ENCODE data around the gene CKLF. TPM values are rescaled to one million over a fixed set of nuclear protein-coding genes. Genes with fewer than 3 reads are reported as not detected.

CKLF gene
- polyA plus RNA-seq, 1 of the 3 experiments (the other 2 are of a cell fraction), result 211 TPM

DNA sequence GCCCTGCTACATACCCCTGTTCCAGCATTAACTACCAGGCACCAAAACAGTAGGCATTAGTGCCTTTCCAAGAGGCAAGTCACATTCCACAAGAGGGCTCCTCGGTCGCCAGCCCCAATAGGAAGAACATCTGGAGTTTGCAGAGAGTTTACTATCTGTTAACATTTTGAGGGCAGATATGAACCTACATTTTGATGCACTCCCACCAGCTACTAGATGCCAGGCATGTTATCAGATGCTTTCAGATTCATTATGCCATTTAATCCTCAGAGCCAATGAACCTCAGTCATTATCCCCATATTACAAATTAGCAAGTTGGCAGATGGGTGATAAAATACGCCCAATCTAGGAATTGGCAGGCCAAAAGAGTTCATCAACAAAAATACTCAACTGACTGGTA lies 22.7 kb downstream of the CKLF start:
- no peaks in the 10 kb centered on the region for H3K9me3 ChIP-seq
- H3K4me3 ChIP-seq (ENCODE audit: low read depth in 2 of 2, low read length in 1 of 2), result no peak overlapping the region
- H3K9ac ChIP-seq, result no peak overlapping the region
- ChIA-PET CTCF (interaction anchor here (1.5 kb wide), 1 partner anchor 168 kb away, joined by 4 read pairs; no protein-coding TSS in a partner anchor), POLR2A (no interaction called here)
- H3K79me2 ChIP-seq (ENCODE audit: insufficient read depth), result no peaks in the 10 kb centered on the region
- no peak overlapping the region for H2AFZ ChIP-seq (ENCODE audit: low read depth)
- no peaks in the 10 kb centered on the region for H3K27me3 ChIP-seq (ENCODE audit: insufficient read depth)
- DNase-seq, result no peak
- H3F3A ChIP-seq (replicated peaks; ENCODE audit: insufficient read depth), result peaks cover 6% of the 10 kb centered on the region
- no peak for TF ChIP-seq JUND (IDR thresholded peaks at IDR 0.05)
- TF ChIP-seq, protein P1, sequence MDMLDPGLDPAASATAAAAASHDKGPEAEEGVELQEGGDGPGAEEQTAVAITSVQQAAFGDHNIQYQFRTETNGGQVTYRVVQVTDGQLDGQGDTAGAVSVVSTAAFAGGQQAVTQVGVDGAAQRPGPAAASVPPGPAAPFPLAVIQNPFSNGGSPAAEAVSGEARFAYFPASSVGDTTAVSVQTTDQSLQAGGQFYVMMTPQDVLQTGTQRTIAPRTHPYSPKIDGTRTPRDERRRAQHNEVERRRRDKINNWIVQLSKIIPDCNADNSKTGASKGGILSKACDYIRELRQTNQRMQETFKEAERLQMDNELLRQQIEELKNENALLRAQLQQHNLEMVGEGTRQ (IDR thresholded peaks at IDR 0.05; ENCODE audit: borderline replicate concordance, low read depth, low read length), result no peak
- TF ChIP-seq YY1 (IDR thresholded peaks at IDR 0.05; ENCODE audit: low read depth), result no peak
- no peak for TF ChIP-seq RFX5 (IDR thresholded peaks at IDR 0.05; ENCODE audit: low read length)
- TF ChIP-seq RAD21 (IDR thresholded peaks at IDR 0.05; ENCODE audit: low read length), result no peak
- no peak for TF ChIP-seq NRF1 (IDR thresholded peaks at IDR 0.05; ENCODE audit: low read depth, low read length)
- no peak for TF ChIP-seq GATA2 (CRISPR knock-in tag; IDR thresholded peaks at IDR 0.05)
- TF ChIP-seq, protein P2, sequence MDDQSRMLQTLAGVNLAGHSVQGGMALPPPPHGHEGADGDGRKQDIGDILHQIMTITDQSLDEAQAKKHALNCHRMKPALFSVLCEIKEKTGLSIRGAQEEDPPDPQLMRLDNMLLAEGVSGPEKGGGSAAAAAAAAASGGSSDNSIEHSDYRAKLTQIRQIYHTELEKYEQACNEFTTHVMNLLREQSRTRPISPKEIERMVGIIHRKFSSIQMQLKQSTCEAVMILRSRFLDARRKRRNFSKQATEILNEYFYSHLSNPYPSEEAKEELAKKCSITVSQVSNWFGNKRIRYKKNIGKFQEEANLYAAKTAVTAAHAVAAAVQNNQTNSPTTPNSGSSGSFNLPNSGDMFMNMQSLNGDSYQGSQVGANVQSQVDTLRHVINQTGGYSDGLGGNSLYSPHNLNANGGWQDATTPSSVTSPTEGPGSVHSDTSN (IDR thresholded peaks at IDR 0.05), result no peak
- TF ChIP-seq FOXJ3 (CRISPR knock-in tag; IDR thresholded peaks at IDR 0.05), result no peak
- TF ChIP-seq, protein P3, sequence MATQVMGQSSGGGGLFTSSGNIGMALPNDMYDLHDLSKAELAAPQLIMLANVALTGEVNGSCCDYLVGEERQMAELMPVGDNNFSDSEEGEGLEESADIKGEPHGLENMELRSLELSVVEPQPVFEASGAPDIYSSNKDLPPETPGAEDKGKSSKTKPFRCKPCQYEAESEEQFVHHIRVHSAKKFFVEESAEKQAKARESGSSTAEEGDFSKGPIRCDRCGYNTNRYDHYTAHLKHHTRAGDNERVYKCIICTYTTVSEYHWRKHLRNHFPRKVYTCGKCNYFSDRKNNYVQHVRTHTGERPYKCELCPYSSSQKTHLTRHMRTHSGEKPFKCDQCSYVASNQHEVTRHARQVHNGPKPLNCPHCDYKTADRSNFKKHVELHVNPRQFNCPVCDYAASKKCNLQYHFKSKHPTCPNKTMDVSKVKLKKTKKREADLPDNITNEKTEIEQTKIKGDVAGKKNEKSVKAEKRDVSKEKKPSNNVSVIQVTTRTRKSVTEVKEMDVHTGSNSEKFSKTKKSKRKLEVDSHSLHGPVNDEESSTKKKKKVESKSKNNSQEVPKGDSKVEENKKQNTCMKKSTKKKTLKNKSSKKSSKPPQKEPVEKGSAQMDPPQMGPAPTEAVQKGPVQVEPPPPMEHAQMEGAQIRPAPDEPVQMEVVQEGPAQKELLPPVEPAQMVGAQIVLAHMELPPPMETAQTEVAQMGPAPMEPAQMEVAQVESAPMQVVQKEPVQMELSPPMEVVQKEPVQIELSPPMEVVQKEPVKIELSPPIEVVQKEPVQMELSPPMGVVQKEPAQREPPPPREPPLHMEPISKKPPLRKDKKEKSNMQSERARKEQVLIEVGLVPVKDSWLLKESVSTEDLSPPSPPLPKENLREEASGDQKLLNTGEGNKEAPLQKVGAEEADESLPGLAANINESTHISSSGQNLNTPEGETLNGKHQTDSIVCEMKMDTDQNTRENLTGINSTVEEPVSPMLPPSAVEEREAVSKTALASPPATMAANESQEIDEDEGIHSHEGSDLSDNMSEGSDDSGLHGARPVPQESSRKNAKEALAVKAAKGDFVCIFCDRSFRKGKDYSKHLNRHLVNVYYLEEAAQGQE (IDR thresholded peaks at IDR 0.05; ENCODE audit: low read depth, low read length), result no peak
- TF ChIP-seq RCOR1 (IDR thresholded peaks at IDR 0.05; ENCODE audit: low read length), result no peak
- TF ChIP-seq NFIC (IDR thresholded peaks at IDR 0.05; ENCODE audit: borderline replicate concordance), result no peak
- TF ChIP-seq, protein P4, sequence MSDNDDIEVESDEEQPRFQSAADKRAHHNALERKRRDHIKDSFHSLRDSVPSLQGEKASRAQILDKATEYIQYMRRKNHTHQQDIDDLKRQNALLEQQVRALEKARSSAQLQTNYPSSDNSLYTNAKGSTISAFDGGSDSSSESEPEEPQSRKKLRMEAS (IDR thresholded peaks at IDR 0.05; ENCODE audit: low read depth), result no peak
- TF ChIP-seq ELF1 (IDR thresholded peaks at IDR 0.05), result no peak
- no peak for TF ChIP-seq SIN3A (IDR thresholded peaks at IDR 0.05; ENCODE audit: borderline replicate concordance, low read depth, low read length)
- TF ChIP-seq, protein P5, sequence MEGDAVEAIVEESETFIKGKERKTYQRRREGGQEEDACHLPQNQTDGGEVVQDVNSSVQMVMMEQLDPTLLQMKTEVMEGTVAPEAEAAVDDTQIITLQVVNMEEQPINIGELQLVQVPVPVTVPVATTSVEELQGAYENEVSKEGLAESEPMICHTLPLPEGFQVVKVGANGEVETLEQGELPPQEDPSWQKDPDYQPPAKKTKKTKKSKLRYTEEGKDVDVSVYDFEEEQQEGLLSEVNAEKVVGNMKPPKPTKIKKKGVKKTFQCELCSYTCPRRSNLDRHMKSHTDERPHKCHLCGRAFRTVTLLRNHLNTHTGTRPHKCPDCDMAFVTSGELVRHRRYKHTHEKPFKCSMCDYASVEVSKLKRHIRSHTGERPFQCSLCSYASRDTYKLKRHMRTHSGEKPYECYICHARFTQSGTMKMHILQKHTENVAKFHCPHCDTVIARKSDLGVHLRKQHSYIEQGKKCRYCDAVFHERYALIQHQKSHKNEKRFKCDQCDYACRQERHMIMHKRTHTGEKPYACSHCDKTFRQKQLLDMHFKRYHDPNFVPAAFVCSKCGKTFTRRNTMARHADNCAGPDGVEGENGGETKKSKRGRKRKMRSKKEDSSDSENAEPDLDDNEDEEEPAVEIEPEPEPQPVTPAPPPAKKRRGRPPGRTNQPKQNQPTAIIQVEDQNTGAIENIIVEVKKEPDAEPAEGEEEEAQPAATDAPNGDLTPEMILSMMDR (IDR thresholded peaks at IDR 0.05), result no peak
- H3K4me1 ChIP-seq (ENCODE audit: control insufficient read depth in 1 of 2, insufficient read depth in 2 of 2, low read depth in 1 of 2, low read length in 1 of 2), result peaks cover 0 to 2% of the 10 kb centered on the region in 2 experiments; a peak in 1 of 4 replicates
- no peak overlapping the region for H3K4me2 ChIP-seq
- H3K27ac ChIP-seq (ENCODE audit: low read depth in 2 of 2, low read length in 1 of 2), result no peak overlapping the region
- 86% methylated on average over 3 of the region's 3 CpGs for WGBS (ENCODE audit: low lambda C conversion rate)
- H4K20me1 ChIP-seq (ENCODE audit: insufficient read depth), result 0 out of 2 replicates have a peak, but pooled peaks cover under 1% of the 10 kb centered on the region
- peaks cover 2 to 6% of the 10 kb centered on the region in 2 experiments for H3K36me3 ChIP-seq (replicated peaks in 1 of 2; ENCODE audit: control insufficient read depth in 1 of 2, insufficient read depth in 2 of 2, low read length in 1 of 2)
- H3K9me2 ChIP-seq, result no peaks in the 10 kb centered on the region

Data from SK-N-SH (cell line).